Duodenal mucosa (tissue), 2 donors: ENCODE data around the gene HLA-B.

Experiments
- H3K27ac ChIP-seq: one replicate; pipeline ENCODE4 v1.7.0; 2013; ENCODE audit warnings: low read depth, low read length
- H3K27me3 ChIP-seq, 2 donors: one replicate each; pipeline ENCODE4 v1.7.0; 2013; ENCODE audit warnings: low read length in 2 of 2, control low read depth in 1 of 2; ENCODE audit not compliant: insufficient read depth in 2 of 2, control insufficient read depth in 1 of 2
- H3K36me3 ChIP-seq, 2 donors: one replicate each; pipeline ENCODE4 v1.7.0; 2013; ENCODE audit warnings: low read length in 2 of 2, control low read depth in 1 of 2; ENCODE audit not compliant: insufficient read depth in 2 of 2, control insufficient read depth in 1 of 2
- H3K4me1 ChIP-seq, 2 donors: one replicate each; pipeline ENCODE4 v1.7.0; 2013; ENCODE audit warnings: low read length in 2 of 2, control low read depth in 1 of 2; ENCODE audit not compliant: insufficient read depth in 2 of 2, control insufficient read depth in 1 of 2
- H3K4me3 ChIP-seq, 2 donors: one replicate each; pipeline ENCODE4 v1.7.0; 2013; ENCODE audit warnings: low read length in 2 of 2, low read depth in 1 of 2
- H3K9ac ChIP-seq, 2 donors: one replicate each; pipeline ENCODE4 v1.7.0; 2013; ENCODE audit warnings: low read length in 2 of 2, low read depth in 1 of 2
- H3K9me3 ChIP-seq, 2 donors: one replicate each; pipeline ENCODE4 v1.7.0; 2013; ENCODE audit warnings: low read length in 2 of 2, control low read depth in 1 of 2; ENCODE audit not compliant: control insufficient read depth in 1 of 2

Gene HLA-B

GRCh38 chr6:31366693-31367470 lies 9.9 kb upstream of the HLA-B start:
- peak overlapping the region; percentile 36 to 68 for H3K4me3 ChIP-seq
- no peak overlapping the region for H3K27ac ChIP-seq
- H3K36me3 ChIP-seq = no peaks in the 10 kb centered on the region
- peak overlapping the region in 1 of 2 donors; percentile 72 for H3K9ac ChIP-seq
- H3K9me3 ChIP-seq = no peaks in the 10 kb centered on the region
- H3K4me1 ChIP-seq = peaks cover 0 to 6% of the 10 kb centered on the region in 2 donors
- peaks cover 0 to 14% of the 10 kb centered on the region in 2 donors for H3K27me3 ChIP-seq

DNA sequence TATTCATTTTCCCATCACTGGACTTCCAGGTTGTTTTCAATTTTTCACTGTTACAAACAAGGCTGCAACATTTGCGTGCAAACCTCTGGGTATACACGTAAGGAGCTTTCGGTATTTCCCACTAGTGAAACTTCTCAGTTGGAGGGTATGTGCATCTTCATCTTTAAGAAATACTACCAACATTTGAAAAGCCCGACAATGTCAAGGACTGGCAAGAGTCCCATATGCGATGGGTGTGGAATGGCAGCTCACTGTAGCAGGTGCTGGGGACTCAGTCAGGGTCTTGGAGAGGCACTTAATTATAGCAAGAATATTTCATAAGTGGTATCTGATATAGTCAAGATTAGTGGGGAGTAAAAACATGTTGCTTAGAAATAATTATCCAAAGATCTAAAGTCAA lies 8.9 kb upstream of the HLA-B start:
- no peak overlapping the region for H3K4me3 ChIP-seq
- peaks cover 0 to 6% of the 10 kb centered on the region in 2 donors for H3K4me1 ChIP-seq
- peaks cover 0 to 14% of the 10 kb centered on the region in 2 donors for H3K27me3 ChIP-seq
- no peak overlapping the region for H3K9ac ChIP-seq
- no peaks in the 10 kb centered on the region for H3K36me3 ChIP-seq
- no peak overlapping the region for H3K27ac ChIP-seq
- no peaks in the 10 kb centered on the region for H3K9me3 ChIP-seq

DNA sequence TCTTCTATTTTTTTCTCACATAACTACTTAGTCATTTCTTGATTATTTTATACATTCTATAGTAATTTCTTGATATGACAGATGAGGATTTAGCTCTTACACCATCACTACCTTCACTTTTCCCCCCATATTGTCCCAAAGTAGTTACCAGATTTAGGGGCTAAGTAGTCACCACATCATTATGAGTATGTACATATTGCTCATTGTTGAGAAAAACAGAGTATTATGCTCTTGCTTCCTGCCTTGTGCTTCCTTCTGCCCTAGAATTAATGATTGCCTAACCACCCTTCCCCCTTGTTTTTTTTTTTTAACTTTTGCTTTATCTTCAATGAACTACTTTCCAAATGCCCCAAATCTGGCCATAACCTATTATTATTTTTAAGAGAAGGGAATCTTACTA lies 6.8 kb upstream of the HLA-B start:
- Histone ChIP-seq H3K27me3 (peaks cover 0 to 10% of the 10 kb centered on the region in 2 donors), H3K4me3 (no peak overlapping the region), H3K9me3 (no peaks in the 10 kb centered on the region), H3K9ac (no peak overlapping the region), H3K27ac (no peak overlapping the region), H3K36me3 (no peaks in the 10 kb centered on the region), H3K4me1 (peaks cover 0 to 6% of the 10 kb centered on the region in 2 donors)

DNA sequence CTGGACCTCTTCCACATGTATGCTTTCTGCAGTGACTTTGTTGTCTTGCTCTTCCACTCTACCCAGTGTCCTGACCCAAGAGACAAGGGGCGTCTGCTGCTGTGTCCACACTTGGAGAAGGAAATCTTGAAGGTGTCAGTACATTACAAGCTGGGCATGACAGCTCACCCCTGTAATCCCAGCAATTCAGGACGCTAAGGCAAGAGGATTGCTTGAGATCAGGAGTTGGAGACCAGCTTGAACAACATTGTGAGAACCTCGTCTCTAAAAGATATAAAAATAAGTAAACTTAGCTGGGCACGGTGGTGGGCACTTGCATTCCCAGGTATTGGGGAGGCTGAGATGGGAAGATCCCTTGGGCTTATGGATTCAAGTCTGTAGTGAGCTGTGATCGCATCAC lies 5.8 kb upstream of the HLA-B start:
- H3K27ac ChIP-seq = no peak overlapping the region
- no peaks in the 10 kb centered on the region for H3K36me3 ChIP-seq
- H3K9ac ChIP-seq = no peak overlapping the region
- peaks cover 3 to 6% of the 10 kb centered on the region in 2 donors for H3K4me1 ChIP-seq
- H3K4me3 ChIP-seq = no peak overlapping the region
- peaks cover 0 to 4% of the 10 kb centered on the region in 2 donors for H3K27me3 ChIP-seq
- no peaks in the 10 kb centered on the region for H3K9me3 ChIP-seq

- H3K9me3 ChIP-seq = no peaks in the 10 kb centered on the region
- H3K4me1 ChIP-seq = peaks cover 14 to 15% of the 10 kb centered on the region in 2 donors
- H3K27me3 ChIP-seq = peaks cover 0 to 4% of the 10 kb centered on the region in 2 donors
- H3K9ac ChIP-seq = no peak overlapping the region
- H3K36me3 ChIP-seq = peaks cover 12 to 14% of the 10 kb centered on the region in 2 donors
- H3K27ac ChIP-seq = no peak overlapping the region
- H3K4me3 ChIP-seq = no peak overlapping the region
These were observed 2.6 kb upstream of the HLA-B start for GRCh38 chr6:31359581-31359980.

DNA sequence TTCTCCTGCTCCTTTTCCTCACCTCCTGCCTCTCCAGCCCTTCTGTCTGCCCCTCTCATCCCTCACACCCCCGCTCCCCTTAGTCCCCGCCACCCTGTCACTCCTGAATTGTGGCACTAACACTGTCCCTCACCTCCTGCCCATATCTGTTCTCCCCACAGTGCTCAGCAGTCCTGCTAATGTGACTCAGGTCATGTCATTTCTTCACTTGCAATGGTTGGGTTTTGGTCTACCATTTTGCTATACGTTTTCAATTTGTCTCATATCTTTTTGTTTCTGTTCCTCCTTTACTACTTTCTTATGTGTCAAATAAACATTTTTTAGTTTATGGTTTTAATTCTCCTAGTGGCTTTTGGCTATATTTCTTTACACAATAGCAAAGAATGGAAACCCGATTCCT lies 1.3 kb upstream of the HLA-B start:
- Histone ChIP-seq H3K27ac (no peak overlapping the region), H3K27me3 (peaks cover 0 to 4% of the 10 kb centered on the region in 2 donors), H3K4me3 (no peak overlapping the region), H3K36me3 (peaks cover 22 to 25% of the 10 kb centered on the region in 2 donors), H3K9ac (peak overlapping the region in 1 of 2 donors; percentile 25), H3K4me1 (peaks cover 20 to 26% of the 10 kb centered on the region in 2 donors), H3K9me3 (no peaks in the 10 kb centered on the region)

GRCh38 chr6:31357886-31358285 lies 907 bp upstream of the HLA-B start:
- Histone ChIP-seq H3K4me1 (peaks cover 22 to 28% of the 10 kb centered on the region in 2 donors), H3K27me3 (peaks cover 0 to 3% of the 10 kb centered on the region in 2 donors), H3K27ac (no peak overlapping the region), H3K9ac (peak overlapping the region; percentile 25 to 100), H3K9me3 (no peaks in the 10 kb centered on the region), H3K4me3 (peak overlapping the region; percentile 65 to 87), H3K36me3 (peaks cover 23 to 25% of the 10 kb centered on the region in 2 donors)

DNA sequence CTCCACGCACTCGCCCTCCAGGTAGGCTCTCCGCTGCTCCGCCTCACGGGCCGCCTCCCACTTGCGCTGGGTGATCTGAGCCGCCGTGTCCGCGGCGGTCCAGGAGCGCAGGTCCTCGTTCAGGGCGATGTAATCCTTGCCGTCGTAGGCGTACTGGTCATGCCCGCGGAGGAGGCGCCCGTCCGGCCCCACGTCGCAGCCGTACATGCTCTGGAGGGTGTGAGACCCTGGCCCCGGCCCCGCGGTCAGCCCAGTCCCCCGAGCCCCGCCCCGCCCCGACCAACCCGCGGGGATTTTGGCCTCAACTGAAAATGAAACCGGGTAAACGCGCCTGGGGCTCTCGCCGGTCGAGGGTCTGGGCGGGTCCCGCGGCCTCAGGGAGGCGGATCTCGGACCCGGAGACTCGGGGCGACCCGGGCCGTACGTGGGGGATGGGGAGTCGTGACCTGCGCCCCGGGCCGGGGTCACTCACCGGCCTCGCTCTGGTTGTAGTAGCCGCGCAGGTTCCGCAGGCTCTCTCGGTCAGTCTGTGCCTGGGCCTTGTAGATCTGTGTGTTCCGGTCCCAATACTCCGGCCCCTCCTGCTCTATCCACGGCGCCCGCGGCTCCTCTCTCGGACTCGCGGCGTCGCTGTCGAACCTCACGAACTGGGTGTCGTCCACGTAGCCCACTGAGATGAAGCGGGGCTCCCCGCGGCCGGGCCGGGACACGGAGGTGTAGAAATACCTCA lies 598 bp downstream of the HLA-B start:
- Histone ChIP-seq H3K9ac (peak overlapping the region; percentile 82 to 100), H3K36me3 (peaks cover 23 to 25% of the 10 kb centered on the region in 2 donors), H3K9me3 (no peaks in the 10 kb centered on the region), H3K27ac (peak overlapping the region; percentile 94), H3K27me3 (no peaks in the 10 kb centered on the region), H3K4me1 (peaks cover 31 to 35% of the 10 kb centered on the region in 2 donors), H3K4me3 (peak overlapping the region; percentile 71 to 92)

- peak overlapping the region; percentile 82 to 100 for H3K9ac ChIP-seq
- peak overlapping the region; percentile 71 to 92 for H3K4me3 ChIP-seq
- no peaks in the 10 kb centered on the region for H3K27me3 ChIP-seq
- peaks cover 31 to 35% of the 10 kb centered on the region in 2 donors for H3K4me1 ChIP-seq
- H3K36me3 ChIP-seq = peaks cover 23 to 25% of the 10 kb centered on the region in 2 donors
- H3K9me3 ChIP-seq = no peaks in the 10 kb centered on the region
- no peak overlapping the region for H3K27ac ChIP-seq
These were observed 1.4 kb downstream of the HLA-B start for GRCh38 chr6:31355583-31355948.
